Breast epithelium (tissue), 4 donors: Measurements from ENCODE around the gene ICAM4. TPM values are rescaled to one million over a fixed set of nuclear protein-coding genes. Genes with fewer than 3 reads are reported as not detected.

Experiments used
- DNase-seq, 2 donors: peaks; one replicate each; pipeline ENCODE4 v3.0.0-alpha.2; 2019; ENCODE audit warnings: low spot score in 2 of 2
- H3K27ac ChIP-seq, 2 donors: fragments of 200-600 bp; sonication (generic) in 1 of 2; one replicate each; pipeline ENCODE4 v1.5.1; 2016 to 2019; ENCODE audit warnings: mild to moderate bottlenecking in 1 of 2
- H3K27me3 ChIP-seq, 2 donors: fragments of 200-600 bp; sonication (generic) in 1 of 2; one replicate each; pipeline versions ENCODE4 v1.5.1 to v1.6.0; 2017 to 2019; ENCODE audit warnings: control low read depth in 1 of 2, mild to moderate bottlenecking in 1 of 2
- H3K36me3 ChIP-seq: fragments of 200-600 bp; one replicate; pipeline ENCODE4 v1.5.1; 2019
- H3K4me1 ChIP-seq, 2 donors: fragments of 200-600 bp; sonication (generic); one replicate each; pipeline ENCODE4 v1.5.1; 2016 to 2019; ENCODE audit warnings: control low read depth in 1 of 2
- H3K4me3 ChIP-seq, 3 donors: fragments of 200-600 bp; sonication (generic); 1 replicate in 2 of 3; 2 replicates in 1 of 3; pipeline ENCODE4 v1.5.1; 2016 to 2019; ENCODE audit warnings: mild to moderate bottlenecking in 3 of 3, moderate library complexity in 2 of 3
- H3K9me3 ChIP-seq, 2 donors: fragments of 200-600 bp; sonication (generic) in 1 of 2; one replicate each; pipeline ENCODE4 v1.5.1; 2016 to 2019; ENCODE audit warnings: control low read depth in 1 of 2
- POLR2A ChIP-seq: fragments of 450-650 bp; IDR thresholded peaks from one replicate; pipeline ENCODE4 v1.6.1; 2016; ENCODE audit warnings: antibody characterized with exemption, mild to moderate bottlenecking, moderate library complexity
- POLR2AphosphoS5 ChIP-seq, 3 donors: sonication (generic); formaldehyde crosslinking; IDR thresholded peaks; one replicate each; pipeline ENCODE4 v1.6.1; 2017; ENCODE audit warnings: antibody characterized with exemption in 3 of 3
- intact Hi-C: fragments of 100-400 bp; cut with DNase I; formaldehyde crosslinking; loops from one replicate; pipeline ENCODE4 v1.15.1; 2023; ENCODE audit warnings: low total_unique reads
- total RNA-seq, 3 donors: library from RNA; depleted of rRNA; stranded (reverse); fragments of >200 nt; gene quantifications; one replicate each; pipeline ENCODE4 v1.1.0, GENCODE V29; 2016
- TF ChIP-seq, protein P1 (sequence below), 3 donors: fragments of 450-650 bp; IDR thresholded peaks; one replicate each; pipeline ENCODE4 v1.5.1; 2016 to 2017; ENCODE audit warnings: antibody characterized with exemption in 3 of 3, mild to moderate bottlenecking in 3 of 3, moderate library complexity in 3 of 3

Gene ICAM4
- total RNA-seq, 3 donors from 2014 or later = 1.1 to 1.6 TPM; not detected in 1

DNA sequence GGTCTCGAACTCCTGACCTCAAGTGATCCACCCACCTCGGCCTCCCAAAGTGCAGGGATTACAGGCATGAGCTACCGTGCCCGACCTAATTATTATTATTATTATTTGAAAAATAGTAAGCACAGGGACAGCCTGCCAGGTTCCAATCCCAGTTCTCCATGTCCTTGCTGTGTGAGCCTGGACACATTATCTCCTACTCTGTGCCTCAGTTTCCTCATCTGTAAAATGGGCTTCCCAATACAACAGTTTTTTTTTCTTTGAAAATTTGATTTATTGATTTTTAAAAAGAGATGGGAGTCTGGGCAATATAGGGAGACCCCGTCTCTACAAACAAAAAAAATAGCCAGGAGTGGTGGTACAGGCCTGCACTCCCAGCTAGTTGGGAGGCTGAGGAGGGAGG, 19.6 kb downstream of the ICAM4 start:
- H3K27me3 ChIP-seq = no peaks in the 10 kb centered on the region
- TF ChIP-seq POLR2AphosphoS5 (IDR thresholded peaks at IDR 0.05) = no peak
- TF ChIP-seq, protein P1, sequence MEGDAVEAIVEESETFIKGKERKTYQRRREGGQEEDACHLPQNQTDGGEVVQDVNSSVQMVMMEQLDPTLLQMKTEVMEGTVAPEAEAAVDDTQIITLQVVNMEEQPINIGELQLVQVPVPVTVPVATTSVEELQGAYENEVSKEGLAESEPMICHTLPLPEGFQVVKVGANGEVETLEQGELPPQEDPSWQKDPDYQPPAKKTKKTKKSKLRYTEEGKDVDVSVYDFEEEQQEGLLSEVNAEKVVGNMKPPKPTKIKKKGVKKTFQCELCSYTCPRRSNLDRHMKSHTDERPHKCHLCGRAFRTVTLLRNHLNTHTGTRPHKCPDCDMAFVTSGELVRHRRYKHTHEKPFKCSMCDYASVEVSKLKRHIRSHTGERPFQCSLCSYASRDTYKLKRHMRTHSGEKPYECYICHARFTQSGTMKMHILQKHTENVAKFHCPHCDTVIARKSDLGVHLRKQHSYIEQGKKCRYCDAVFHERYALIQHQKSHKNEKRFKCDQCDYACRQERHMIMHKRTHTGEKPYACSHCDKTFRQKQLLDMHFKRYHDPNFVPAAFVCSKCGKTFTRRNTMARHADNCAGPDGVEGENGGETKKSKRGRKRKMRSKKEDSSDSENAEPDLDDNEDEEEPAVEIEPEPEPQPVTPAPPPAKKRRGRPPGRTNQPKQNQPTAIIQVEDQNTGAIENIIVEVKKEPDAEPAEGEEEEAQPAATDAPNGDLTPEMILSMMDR (IDR thresholded peaks at IDR 0.05) = no peak
- no peak for TF ChIP-seq POLR2A
- no peak overlapping the region for H3K4me3 ChIP-seq
- no peaks in the 10 kb centered on the region for H3K4me1 ChIP-seq
- H3K9me3 ChIP-seq = no peaks in the 10 kb centered on the region
- intact Hi-C loops = no loop called here
- no peak overlapping the region for H3K27ac ChIP-seq
- H3K36me3 ChIP-seq = no peaks in the 10 kb centered on the region
- no peak for DNase-seq

DNA sequence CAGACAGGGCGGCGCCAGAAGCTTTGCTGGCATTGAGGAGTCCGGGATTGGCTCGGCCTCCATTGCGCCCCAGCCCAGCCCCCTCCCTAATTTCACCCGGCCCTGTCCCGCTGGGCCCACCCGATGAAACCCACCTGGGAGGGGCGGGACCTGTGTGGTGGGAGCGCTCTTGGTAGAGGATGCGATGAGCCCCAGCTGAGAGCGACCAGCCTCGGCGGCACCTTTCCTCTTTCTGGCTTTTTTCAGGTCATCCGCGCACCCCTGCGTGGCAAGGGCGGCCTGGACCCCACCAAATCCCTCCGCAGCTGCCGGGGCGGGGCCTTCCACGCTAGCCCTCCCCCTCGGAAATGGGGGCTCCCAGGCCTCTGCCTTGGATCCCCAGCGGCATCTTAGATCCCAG, 22.7 kb downstream of the ICAM4 start, which contains the start of gene ZGLP1:
Gene ZGLP1, minus strand, starts transcription at position 393 of the 400 bp plus-strand sequence.
- TF ChIP-seq, protein P1 (IDR thresholded peaks at IDR 0.05) = no peak
- TF ChIP-seq POLR2AphosphoS5 (IDR thresholded peaks at IDR 0.05) (no peak), POLR2A (no peak)
- Histone ChIP-seq H3K27me3 (no peaks in the 10 kb centered on the region), H3K36me3 (no peaks in the 10 kb centered on the region), H3K27ac (no peak within 1 kb of the TSS), H3K4me1 (no peaks in the 10 kb centered on the region), H3K4me3 (no peak within 1 kb of the TSS), H3K9me3 (no peaks in the 10 kb centered on the region)
- no peak for DNase-seq
- intact Hi-C loops = no loop called here

DNA sequence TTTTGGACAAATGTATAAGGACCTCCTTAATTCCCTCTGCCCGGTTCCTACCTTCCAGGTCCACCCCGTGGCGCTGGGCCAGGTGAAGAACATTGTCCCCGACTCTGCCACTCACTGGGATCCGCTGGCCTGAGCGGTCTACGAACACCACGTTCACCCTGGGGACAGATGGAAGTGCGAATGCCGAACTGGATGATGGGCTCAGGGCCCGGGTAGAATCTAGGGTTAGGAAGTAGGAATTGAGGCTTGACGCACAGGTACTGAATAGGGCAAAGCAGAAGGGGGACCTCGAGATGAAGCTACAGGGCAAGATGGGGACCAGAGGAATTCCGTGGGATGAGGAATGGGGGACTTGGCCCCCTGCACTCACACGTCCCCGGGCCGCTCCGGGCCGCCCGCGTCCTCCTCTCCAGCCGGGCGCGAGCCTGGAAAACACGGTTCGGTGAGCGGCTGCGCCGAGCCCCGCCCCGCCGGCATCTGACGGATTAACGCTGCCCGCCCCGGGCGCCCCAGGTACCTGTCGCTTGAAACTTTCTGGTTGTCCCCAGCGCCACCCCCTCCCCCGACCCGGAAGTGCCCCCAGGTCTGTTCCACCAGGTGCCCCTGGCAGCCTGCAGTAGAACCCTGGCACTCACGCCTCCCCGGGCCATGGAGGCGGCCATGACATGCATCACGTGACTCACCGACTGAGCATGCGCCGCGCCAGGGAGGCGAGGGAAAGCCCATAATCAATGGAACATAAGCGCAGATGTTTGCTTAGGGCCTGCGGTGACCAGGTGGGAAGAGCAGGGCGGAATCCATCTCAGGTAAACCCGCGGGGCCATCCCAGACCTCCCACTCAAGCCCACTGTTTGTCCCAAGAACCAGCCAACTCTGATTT, 28.8 kb downstream of the ICAM4 start, which contains the start of gene FDX2:
Gene FDX2, minus strand, starts transcription at position 681 of the 880 bp plus-strand sequence. Its CDS starts 19 bp downstream, at position 662.
- Histone ChIP-seq H3K9me3 (no peaks in the 10 kb centered on the region), H3K27ac (peak within 1 kb of the TSS; percentile 54 to 72), H3K4me3 (peak within 1 kb of the TSS; percentile 75 to 95 (median 86)), H3K36me3 (peaks cover 1% of the 10 kb centered on the region), H3K4me1 (no peaks in the 10 kb centered on the region), H3K27me3 (no peaks in the 10 kb centered on the region)
- TF ChIP-seq, protein P1 (IDR thresholded peaks at IDR 0.05) = no peak
- TF ChIP-seq POLR2AphosphoS5 (IDR thresholded peaks at IDR 0.05) = no peak
- no peak for TF ChIP-seq POLR2A
- intact Hi-C loops = no loop called here
- peak; percentile 73 to 82 for DNase-seq

DNA sequence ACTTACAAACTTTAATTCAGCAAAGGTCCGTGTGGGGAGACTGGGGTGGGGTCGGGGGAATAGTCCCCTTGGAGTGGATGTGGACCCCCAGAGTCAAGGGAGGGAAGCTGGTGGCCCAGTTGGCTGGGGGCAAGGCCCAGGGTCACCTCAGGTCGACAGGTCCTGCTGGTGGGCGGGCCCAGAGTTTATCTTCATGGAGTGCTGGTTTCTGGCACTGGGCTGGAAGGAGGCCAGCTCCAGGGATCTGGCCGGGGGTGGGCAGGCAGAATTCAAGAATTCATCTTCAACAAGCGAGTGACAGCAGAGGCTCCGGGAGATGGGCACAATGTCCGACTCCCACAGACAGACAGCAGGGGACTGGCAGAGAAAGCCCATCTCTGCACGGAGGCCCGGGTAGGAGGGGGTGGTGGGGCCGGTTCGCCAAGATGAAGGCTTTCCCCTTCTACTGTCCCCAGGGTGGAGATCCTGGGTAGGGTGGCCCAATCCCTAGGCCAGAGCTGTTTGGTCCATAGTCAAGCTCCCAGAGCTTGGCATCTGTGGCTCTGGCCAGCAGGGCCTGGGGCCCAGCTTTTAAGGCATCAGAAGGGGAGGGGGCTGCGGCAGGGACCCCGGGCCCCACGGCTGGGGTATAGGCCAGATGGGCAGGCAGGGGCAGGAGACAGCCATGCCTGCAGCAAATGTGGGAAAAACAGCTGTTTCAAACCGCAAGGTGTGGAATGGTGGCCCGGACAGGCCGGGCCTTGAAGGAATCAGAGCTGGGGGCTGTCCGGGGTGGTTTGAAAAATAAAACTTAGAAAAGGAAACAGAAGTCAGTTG, 29.7 kb downstream of the ICAM4 start:
- no peak for DNase-seq
- no peaks in the 10 kb centered on the region for H3K4me1 ChIP-seq
- TF ChIP-seq POLR2AphosphoS5 (IDR thresholded peaks at IDR 0.05) = no peak
- TF ChIP-seq, protein P1 (IDR thresholded peaks at IDR 0.05) = no peak
- TF ChIP-seq POLR2A = no peak
- H3K27ac ChIP-seq = peak overlapping the region; percentile 54 to 72
- H3K27me3 ChIP-seq = no peaks in the 10 kb centered on the region
- intact Hi-C loops = no loop called here
- peak overlapping the region in 2 of 3 donors; percentile 86 to 95 for H3K4me3 ChIP-seq
- peaks cover 10% of the 10 kb centered on the region for H3K36me3 ChIP-seq
- no peaks in the 10 kb centered on the region for H3K9me3 ChIP-seq
